Mesenchymal stem cell (in vitro differentiated cells and primary cell): ENCODE measurements around the gene TET1.
"Not testable (repeated sequence)": the region's sequence is repeated elsewhere in the genome, so short reads cannot be mapped to it uniquely, and the experiment has no call there.

Experiments
- DNase-seq: peaks from one replicate; pipeline ENCODE4 v3.0.0-alpha.2; 2013
- H2AFZ ChIP-seq: one replicate; pipeline ENCODE4 v1.6.1; 2013; ENCODE audit warnings: low read depth, mild to moderate bottlenecking, control low read depth, inconsistent platforms, low read length, moderate library complexity
- H2AK5ac ChIP-seq: 2 replicates; pipeline ENCODE4 v1.6.1; 2013; ENCODE audit warnings: low read length, moderate library complexity, mild to moderate bottlenecking, inconsistent platforms; ENCODE audit not compliant: severe bottlenecking
- H2BK120ac ChIP-seq: one replicate; pipeline ENCODE4 v1.6.1; 2013; ENCODE audit warnings: low read depth, mild to moderate bottlenecking, inconsistent platforms, low read length, moderate library complexity
- H2BK12ac ChIP-seq, 2 experiments: one replicate each; pipeline ENCODE4 v1.6.1; 2013; ENCODE audit warnings: inconsistent platforms in 2 of 2, low read length in 2 of 2, mild to moderate bottlenecking in 2 of 2, moderate library complexity in 2 of 2, control low read depth in 1 of 2
- H2BK15ac ChIP-seq: one replicate; pipeline ENCODE4 v1.6.1; 2013; ENCODE audit warnings: mild to moderate bottlenecking, low read depth, inconsistent platforms; ENCODE audit not compliant: poor library complexity, severe bottlenecking
- H2BK5ac ChIP-seq: 2 replicates; pipeline ENCODE4 v1.6.1; 2013; ENCODE audit warnings: low read depth, mild to moderate bottlenecking, low read length, control low read depth, inconsistent platforms; ENCODE audit not compliant: poor library complexity, severe bottlenecking
- H3K14ac ChIP-seq, 2 experiments: one replicate each; pipeline ENCODE4 v1.6.1; 2013; ENCODE audit warnings: inconsistent platforms in 2 of 2, low read length in 2 of 2, control low read depth in 1 of 2, mild to moderate bottlenecking in 1 of 2, moderate library complexity in 1 of 2
- H3K18ac ChIP-seq, 2 experiments: one replicate each; pipeline ENCODE4 v1.6.1; 2013; ENCODE audit warnings: inconsistent platforms in 2 of 2, low read length in 2 of 2, control low read depth in 1 of 2, low read depth in 1 of 2, mild to moderate bottlenecking in 1 of 2
- H3K23ac ChIP-seq, 2 experiments: one replicate each; pipeline ENCODE4 v1.6.1; 2013; ENCODE audit warnings: inconsistent platforms in 2 of 2, low read length in 2 of 2, mild to moderate bottlenecking in 2 of 2, moderate library complexity in 2 of 2, control low read depth in 1 of 2
- H3K27ac ChIP-seq: 2 replicates; pipeline ENCODE4 v1.5.1; 2013; ENCODE audit warnings: mild to moderate bottlenecking, moderate library complexity, low read length, control low read depth, inconsistent platforms; ENCODE audit not compliant: poor library complexity, severe bottlenecking
- H3K27me3 ChIP-seq, 2 experiments: 2 replicates each; pipeline versions ENCODE4 v1.6.1 to v1.7.0; 2013; ENCODE audit warnings: low read length in 2 of 2, mild to moderate bottlenecking in 2 of 2, moderate library complexity in 2 of 2, control low read depth in 1 of 2, inconsistent platforms in 1 of 2; ENCODE audit not compliant: control insufficient read depth in 1 of 2, insufficient read depth in 1 of 2
- H3K36me3 ChIP-seq, 2 experiments: 2 replicates each; pipeline versions ENCODE4 v1.6.1 to v1.7.0; 2013; ENCODE audit warnings: low read length in 2 of 2, control low read depth in 1 of 2, inconsistent platforms in 1 of 2, low read depth in 1 of 2, mild to moderate bottlenecking in 1 of 2; ENCODE audit not compliant: insufficient read depth in 2 of 2, control insufficient read depth in 1 of 2
- H3K4ac ChIP-seq, 2 experiments: one replicate each; pipeline ENCODE4 v1.6.1; 2013; ENCODE audit warnings: inconsistent platforms in 2 of 2, low read length in 2 of 2, mild to moderate bottlenecking in 2 of 2, moderate library complexity in 2 of 2, control low read depth in 1 of 2, low read depth in 1 of 2
- H3K4me1 ChIP-seq: 2 replicates; pipeline ENCODE4 v1.6.1; 2013; ENCODE audit warnings: low read depth, low read length, control low read depth; ENCODE audit not compliant: control insufficient read depth, insufficient read depth
- H3K4me2 ChIP-seq: 2 replicates; pipeline ENCODE4 v1.6.1; 2013; ENCODE audit warnings: low read length, mild to moderate bottlenecking, inconsistent platforms; ENCODE audit not compliant: poor library complexity, severe bottlenecking
- H3K4me3 ChIP-seq, 2 experiments: 2 replicates each; pipeline versions ENCODE4 v1.5.1 to v1.7.0; 2013; ENCODE audit warnings: low read length in 2 of 2, mild to moderate bottlenecking in 2 of 2, control low read depth in 1 of 2, low read depth in 1 of 2; ENCODE audit not compliant: insufficient read depth in 1 of 2
- H3K79me1 ChIP-seq: replicated peaks from 2 replicates; pipeline ENCODE4 v1.6.1; 2013; ENCODE audit warnings: mild to moderate bottlenecking, control low read depth, low read length, inconsistent platforms; ENCODE audit not compliant: poor library complexity, severe bottlenecking
- H3K9ac ChIP-seq: 2 replicates; pipeline ENCODE4 v1.7.0; 2013; ENCODE audit warnings: mild to moderate bottlenecking, low read length, moderate library complexity
- H3K9me3 ChIP-seq: 2 replicates; pipeline ENCODE4 v1.7.0; 2013; ENCODE audit warnings: mild to moderate bottlenecking, low read length; ENCODE audit not compliant: control insufficient read depth
- H4K8ac ChIP-seq: one replicate; pipeline ENCODE4 v1.6.1; 2013; ENCODE audit warnings: inconsistent platforms, mild to moderate bottlenecking, low read length, moderate library complexity
- H4K91ac ChIP-seq: one replicate; pipeline ENCODE4 v1.6.1; 2013; ENCODE audit warnings: mild to moderate bottlenecking, low read length, inconsistent platforms
- WGBS: methylation state at CpG from one replicate; pipeline ENCODE4 v1.1.7; 2013; ENCODE audit warnings: mixed read lengths; 5-methylcytosine and 5-hydroxymethylcytosine counted together

TET1 gene

DNA sequence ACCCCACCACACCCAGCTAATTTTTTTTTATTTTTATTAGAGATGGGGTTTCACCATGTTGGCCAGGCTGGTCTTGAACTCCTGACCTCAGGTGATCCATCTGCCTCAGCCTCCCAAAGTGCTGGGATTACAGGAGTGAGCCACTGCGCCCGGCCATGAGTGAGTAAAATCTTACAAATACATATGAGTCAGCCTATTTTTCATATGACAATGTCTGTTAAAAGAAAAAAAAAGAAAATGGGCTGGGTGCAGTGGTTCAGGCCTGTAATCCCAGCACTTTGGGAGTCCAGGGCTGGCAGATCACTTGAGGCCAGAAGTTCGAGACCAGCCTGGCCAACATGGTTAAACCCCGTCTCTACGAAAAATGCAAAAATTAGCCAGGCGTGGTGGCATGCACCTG, 24.1 kb downstream of the TET1 start:
- not testable (repeated sequence) for H3K4ac ChIP-seq, H3K4me2 ChIP-seq, H3K18ac ChIP-seq, H2AK5ac ChIP-seq, H3K27me3 ChIP-seq, H2BK5ac ChIP-seq, H3K4me3 ChIP-seq, H3K9ac ChIP-seq, H3K14ac ChIP-seq, DNase-seq, H4K91ac ChIP-seq, H4K8ac ChIP-seq, H3K9me3 ChIP-seq, H2BK120ac ChIP-seq, H3K36me3 ChIP-seq, H3K79me1 ChIP-seq, H2BK12ac ChIP-seq, H3K27ac ChIP-seq, H3K23ac ChIP-seq, H2BK15ac ChIP-seq, H3K4me1 ChIP-seq, H2AFZ ChIP-seq
- 97% methylated on average over 4 of the region's 6 CpGs for WGBS

DNA sequence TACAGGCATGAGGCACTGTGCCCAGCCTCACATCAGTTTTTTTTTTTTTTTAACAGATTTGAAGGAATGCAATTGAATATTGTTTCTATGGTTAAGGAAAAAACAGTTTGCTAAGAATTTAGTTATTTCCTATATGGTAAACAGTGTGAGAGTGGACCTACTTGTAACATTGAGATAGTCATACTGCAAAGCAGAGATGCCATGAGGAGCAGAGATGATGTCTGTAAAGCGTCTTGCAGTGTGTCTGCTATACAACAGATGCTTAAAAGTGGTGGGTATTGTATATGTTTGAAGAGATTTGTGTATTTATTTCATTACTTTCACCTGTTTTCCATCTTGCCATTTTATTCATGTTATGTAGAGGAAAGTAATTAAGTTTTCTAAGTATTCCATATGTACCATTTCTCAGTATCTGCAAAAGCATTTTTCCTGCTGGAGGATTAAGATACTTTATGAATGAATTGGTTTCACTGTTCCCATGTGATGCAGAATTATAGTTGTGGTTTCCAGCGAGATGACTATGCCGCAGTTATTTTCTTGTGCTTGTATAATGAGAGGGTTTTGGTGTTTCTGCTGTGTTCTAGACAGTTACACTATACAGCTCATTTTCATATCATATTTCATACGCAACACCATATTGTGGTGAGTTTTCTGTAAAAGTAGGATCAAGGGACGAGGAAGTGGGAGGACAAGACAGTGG, 26.6 kb downstream of the TET1 start:
- Histone ChIP-seq H3K27ac (no peak overlapping the region), H3K4me1 (peaks cover 2% of the 10 kb centered on the region), H2BK15ac (no peak overlapping the region), H2AFZ (no peak overlapping the region), H4K91ac (no peak overlapping the region), H2BK12ac (no peak overlapping the region), H3K27me3 (no peaks in the 10 kb centered on the region), H3K14ac (no peak overlapping the region), H3K4ac (no peak overlapping the region), H3K4me3 (no peak overlapping the region), H3K9ac (no peak overlapping the region), H2BK5ac (no peak overlapping the region), H3K4me2 (no peak overlapping the region), H4K8ac (no peak overlapping the region), H3K18ac (no peak overlapping the region), H3K79me1 (peaks cover 2% of the 10 kb centered on the region), H3K23ac (no peak overlapping the region), H3K9me3 (no peaks in the 10 kb centered on the region), H2AK5ac (no peak overlapping the region), H2BK120ac (no peak overlapping the region), H3K36me3 (no peaks in the 10 kb centered on the region)
- 99% methylated on average over 2 of the region's 5 CpGs for WGBS
- DNase-seq, result peak; percentile 18

DNA sequence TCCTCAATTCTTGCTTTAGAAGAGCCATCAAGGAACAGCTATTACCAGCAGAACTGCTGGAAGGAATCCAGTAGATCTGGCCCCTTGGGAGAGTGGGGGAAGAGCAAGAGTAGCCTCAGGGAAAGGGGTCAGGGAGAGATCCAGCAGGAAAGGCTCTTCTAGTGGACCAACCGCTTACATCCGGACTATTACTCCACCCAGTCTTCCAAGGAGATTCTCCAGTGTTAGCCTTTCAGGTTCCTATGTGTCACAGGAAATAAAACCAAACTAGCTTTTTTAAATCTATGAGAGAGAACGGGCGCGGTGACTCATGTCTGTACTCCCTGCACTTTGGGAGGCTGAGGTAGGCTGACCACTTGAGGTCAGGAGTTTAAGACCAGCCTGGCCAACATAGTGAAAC, 34.3 kb downstream of the TET1 start:
- H3K4me2 ChIP-seq, result no peak overlapping the region
- 44% methylated on average over 5 of the region's 5 CpGs for whole genome bisulfite sequencing
- H3K4me3 ChIP-seq, result no peak overlapping the region
- H4K91ac ChIP-seq, result no peak overlapping the region
- H3K9ac ChIP-seq, result no peak overlapping the region
- H4K8ac ChIP-seq, result no peak overlapping the region
- H2AK5ac ChIP-seq, result no peak overlapping the region
- H3K27me3 ChIP-seq, result no peaks in the 10 kb centered on the region
- H3K23ac ChIP-seq, result no peak overlapping the region
- no peak overlapping the region for H2BK15ac ChIP-seq
- no peak overlapping the region for H3K27ac ChIP-seq
- H3K18ac ChIP-seq, result no peak overlapping the region
- peak; percentile 84 for DNase-seq
- H3K4ac ChIP-seq, result no peak overlapping the region
- no peak overlapping the region for H2BK12ac ChIP-seq
- H3K36me3 ChIP-seq, result no peaks in the 10 kb centered on the region
- H2AFZ ChIP-seq, result no peak overlapping the region
- peaks cover 4% of the 10 kb centered on the region for H3K4me1 ChIP-seq
- no peak overlapping the region for H2BK5ac ChIP-seq
- H3K14ac ChIP-seq, result no peak overlapping the region
- H3K9me3 ChIP-seq, result no peaks in the 10 kb centered on the region
- H2BK120ac ChIP-seq, result no peak overlapping the region
- H3K79me1 ChIP-seq, result peaks cover 4% of the 10 kb centered on the region

DNA sequence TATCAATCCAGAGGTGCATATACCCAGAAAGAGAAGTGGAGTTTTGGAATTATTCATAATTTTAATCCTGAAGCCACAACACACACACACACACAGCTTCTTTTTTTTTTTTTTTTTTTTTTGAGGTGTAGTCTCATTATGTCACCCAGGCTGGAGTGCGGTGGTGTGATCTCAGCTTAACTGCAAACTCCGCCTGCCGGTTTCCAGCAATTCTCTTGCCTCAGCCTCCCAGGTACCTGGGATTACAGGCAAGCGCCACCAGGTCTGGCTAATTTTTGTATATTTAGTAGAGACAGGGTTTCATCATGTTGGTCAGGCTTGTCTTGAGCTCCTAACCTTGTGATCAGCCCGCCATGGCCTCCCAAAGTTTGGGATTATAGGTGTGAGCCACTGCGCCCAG, 35.4 kb downstream of the TET1 start:
- Histone ChIP-seq H3K4ac (no peak overlapping the region), H4K91ac (no peak overlapping the region), H3K79me1 (peaks cover 2% of the 10 kb centered on the region), H3K4me2 (no peak overlapping the region), H2BK12ac (no peak overlapping the region), H2BK15ac (no peak overlapping the region), H3K23ac (no peak overlapping the region), H3K9me3 (no peaks in the 10 kb centered on the region), H3K4me3 (no peak overlapping the region), H2AFZ (no peak overlapping the region), H4K8ac (no peak overlapping the region), H3K9ac (no peak overlapping the region), H3K4me1 (peaks cover 6% of the 10 kb centered on the region), H3K27me3 (no peaks in the 10 kb centered on the region), H3K36me3 (no peaks in the 10 kb centered on the region), H2AK5ac (no peak overlapping the region), H2BK120ac (no peak overlapping the region), H2BK5ac (no peak overlapping the region), H3K14ac (no peak overlapping the region), H3K27ac (no peak overlapping the region), H3K18ac (no peak overlapping the region)
- 95% methylated on average over 4 of the region's 6 CpGs for WGBS
- no peak for DNase-seq
